Muscle layer of colon (tissue), 2 donors: ENCODE data around the gene HDAC9.
A peak's percentile ranks its signal among the peaks of the same experiment; 100 is the strongest.

Source experiments
- H3K27ac ChIP-seq: one replicate; pipeline ENCODE4 v1.7.0; 2013; ENCODE audit warnings: low read depth, mild to moderate bottlenecking, low read length, moderate library complexity
- H3K27me3 ChIP-seq, 2 donors: one replicate each; pipeline ENCODE4 v1.7.0; 2013; ENCODE audit warnings: low read length in 2 of 2, mild to moderate bottlenecking in 2 of 2; ENCODE audit not compliant: insufficient read depth in 2 of 2, control insufficient read depth in 1 of 2
- H3K36me3 ChIP-seq: one replicate; pipeline ENCODE4 v1.7.0; 2013; ENCODE audit warnings: mild to moderate bottlenecking, low read length; ENCODE audit not compliant: insufficient read depth
- H3K4me1 ChIP-seq: one replicate; pipeline ENCODE4 v1.7.0; 2013; ENCODE audit warnings: mild to moderate bottlenecking, low read length; ENCODE audit not compliant: insufficient read depth
- H3K4me3 ChIP-seq, 2 donors: one replicate each; pipeline ENCODE4 v1.7.0; 2013; ENCODE audit warnings: low read length in 2 of 2, low read depth in 1 of 2, mild to moderate bottlenecking in 1 of 2, moderate library complexity in 1 of 2
- H3K9ac ChIP-seq: one replicate; pipeline ENCODE4 v1.7.0; 2013; ENCODE audit warnings: low read length
- H3K9me3 ChIP-seq: one replicate; pipeline ENCODE4 v1.7.0; 2013; ENCODE audit warnings: mild to moderate bottlenecking, low read length
- donor health status: abdominal sarcoma.
- donor health status: Adenocarcinoma of cecum.

The HDAC9 gene

DNA sequence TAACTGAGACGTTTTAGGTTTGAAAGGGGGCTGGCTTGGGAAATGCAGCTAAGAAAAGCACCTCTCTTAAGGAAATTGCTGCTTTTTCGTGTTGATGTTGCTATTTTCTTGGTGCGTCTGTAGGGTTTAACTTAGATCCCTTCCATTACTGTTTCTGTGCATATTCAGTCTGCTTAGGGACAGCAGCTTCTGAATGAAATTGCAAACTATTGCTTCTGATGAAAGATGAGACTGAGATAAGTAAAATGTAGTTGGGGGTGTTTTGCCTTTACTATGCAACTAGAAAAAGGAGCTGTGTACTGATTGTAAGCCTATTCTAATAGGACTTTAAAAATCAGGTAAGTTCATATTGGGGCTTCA is 772 bp downstream of the HDAC9 start:
- no peaks in the 10 kb centered on the region for H3K36me3 ChIP-seq
- H3K27ac ChIP-seq, result no peak overlapping the region
- H3K9me3 ChIP-seq, result no peaks in the 10 kb centered on the region
- H3K9ac ChIP-seq, result no peak overlapping the region
- H3K4me3 ChIP-seq, result peak overlapping the region in 1 of 2 donors; percentile 71
- no peaks in the 10 kb centered on the region for H3K27me3 ChIP-seq
- H3K4me1 ChIP-seq, result peaks cover 21% of the 10 kb centered on the region

DNA sequence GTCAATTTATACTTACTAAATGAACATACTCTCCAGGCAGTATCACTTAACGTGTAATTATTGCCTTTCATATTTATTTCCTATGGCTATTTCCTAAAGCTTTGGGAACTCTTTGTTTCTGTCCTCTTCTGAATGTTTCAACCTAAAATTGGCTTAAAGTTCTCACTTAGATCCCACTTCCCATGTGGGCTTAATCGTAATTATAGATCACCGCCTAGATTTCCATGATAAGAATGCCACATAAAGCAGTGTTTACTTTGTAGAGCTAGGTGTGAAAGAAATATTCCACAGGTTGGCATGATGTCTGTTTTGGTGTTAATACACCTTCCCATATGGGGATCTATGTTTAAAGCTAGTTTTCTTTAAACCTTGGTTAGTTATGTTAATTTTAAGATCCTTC is 1.5 kb downstream of the HDAC9 start:
- Histone ChIP-seq H3K4me1 (peaks cover 21% of the 10 kb centered on the region), H3K27me3 (no peaks in the 10 kb centered on the region), H3K9ac (no peak overlapping the region), H3K36me3 (no peaks in the 10 kb centered on the region), H3K9me3 (no peaks in the 10 kb centered on the region), H3K4me3 (no peak overlapping the region), H3K27ac (no peak overlapping the region)

DNA sequence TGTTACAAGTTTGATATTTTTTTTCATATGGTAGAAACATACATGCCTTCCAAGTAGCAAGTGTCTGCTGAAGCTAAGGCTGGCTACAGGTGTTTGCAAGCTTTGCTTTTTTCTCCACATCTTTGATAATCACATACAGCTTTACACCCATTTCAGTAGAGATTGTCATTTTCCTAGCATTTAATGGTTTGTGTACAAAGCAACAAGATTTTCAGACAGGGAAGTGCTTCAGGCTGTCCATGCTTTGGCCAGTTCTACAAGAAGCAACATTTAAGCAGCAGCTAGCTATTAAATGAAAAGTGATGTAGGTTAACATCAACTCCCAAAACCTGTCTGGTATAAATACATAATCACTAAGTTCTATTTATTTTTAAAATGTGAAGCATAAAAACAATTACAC is 2.3 kb downstream of the HDAC9 start:
- no peaks in the 10 kb centered on the region for H3K9me3 ChIP-seq
- no peak overlapping the region for H3K27ac ChIP-seq
- H3K4me3 ChIP-seq, result no peak overlapping the region
- no peaks in the 10 kb centered on the region for H3K27me3 ChIP-seq
- H3K9ac ChIP-seq, result no peak overlapping the region
- no peaks in the 10 kb centered on the region for H3K36me3 ChIP-seq
- H3K4me1 ChIP-seq, result peaks cover 21% of the 10 kb centered on the region

DNA sequence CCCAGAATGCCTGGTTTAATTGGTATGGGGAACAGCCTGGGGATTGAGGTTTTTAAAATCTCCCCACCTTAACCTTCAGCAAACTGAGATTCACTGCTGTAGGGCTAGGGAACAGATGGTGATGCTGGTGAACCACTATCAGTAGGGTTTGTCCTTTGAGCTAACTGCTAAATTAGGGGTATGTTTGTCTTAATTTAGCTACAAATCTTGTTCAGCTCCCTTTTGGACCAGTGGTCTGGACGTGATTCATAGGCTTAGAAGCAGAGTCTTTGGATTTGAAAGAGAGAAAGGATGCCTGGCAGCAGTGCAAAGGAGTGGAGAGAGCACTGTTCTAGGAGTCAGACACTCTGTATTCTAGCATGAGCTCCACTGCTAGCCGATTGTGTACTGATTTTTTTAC is 2.8 kb downstream of the HDAC9 start:
- no peak overlapping the region for H3K9ac ChIP-seq
- no peaks in the 10 kb centered on the region for H3K36me3 ChIP-seq
- peaks cover 21% of the 10 kb centered on the region for H3K4me1 ChIP-seq
- no peaks in the 10 kb centered on the region for H3K27me3 ChIP-seq
- no peak overlapping the region for H3K4me3 ChIP-seq
- no peak overlapping the region for H3K27ac ChIP-seq
- no peaks in the 10 kb centered on the region for H3K9me3 ChIP-seq

DNA sequence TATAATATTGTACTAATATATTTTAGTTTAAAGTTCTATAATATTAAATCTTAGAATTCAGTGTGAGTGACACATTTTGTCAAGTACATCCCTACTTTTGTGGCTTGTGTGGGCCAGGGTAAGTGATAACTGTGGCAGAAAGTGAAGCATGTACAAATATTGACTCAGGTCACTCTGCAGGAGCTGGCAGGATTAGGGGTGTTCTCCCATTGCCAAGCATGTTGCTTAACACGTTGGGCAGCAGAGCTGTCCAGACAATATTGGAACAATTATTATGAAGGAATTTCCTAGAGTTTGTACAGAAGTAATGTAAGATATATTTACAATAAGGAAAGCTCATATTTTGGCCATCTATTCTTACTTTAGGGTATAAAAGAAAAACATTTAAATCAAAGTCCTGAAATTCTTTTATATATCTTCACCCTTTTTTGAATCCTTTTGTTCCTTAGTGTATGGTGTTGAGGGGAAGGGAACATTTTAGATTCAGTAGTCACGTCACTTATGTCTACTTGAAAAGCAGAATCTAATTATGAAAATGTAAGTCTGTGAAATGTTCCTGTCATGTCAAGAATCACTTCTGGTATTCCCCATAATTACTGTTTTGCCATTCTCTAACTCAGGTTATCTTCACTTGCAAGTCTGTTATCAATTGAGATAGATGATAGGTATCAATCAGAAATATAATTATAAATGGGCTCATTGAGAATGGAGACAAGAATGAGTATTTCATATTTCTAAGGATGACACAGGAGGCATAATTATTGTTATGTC is 4.0 kb downstream of the HDAC9 start:
- Histone ChIP-seq H3K4me3 (no peak overlapping the region), H3K27me3 (no peaks in the 10 kb centered on the region), H3K9ac (no peak overlapping the region), H3K27ac (no peak overlapping the region), H3K4me1 (peaks cover 17% of the 10 kb centered on the region), H3K36me3 (no peaks in the 10 kb centered on the region), H3K9me3 (no peaks in the 10 kb centered on the region)

DNA sequence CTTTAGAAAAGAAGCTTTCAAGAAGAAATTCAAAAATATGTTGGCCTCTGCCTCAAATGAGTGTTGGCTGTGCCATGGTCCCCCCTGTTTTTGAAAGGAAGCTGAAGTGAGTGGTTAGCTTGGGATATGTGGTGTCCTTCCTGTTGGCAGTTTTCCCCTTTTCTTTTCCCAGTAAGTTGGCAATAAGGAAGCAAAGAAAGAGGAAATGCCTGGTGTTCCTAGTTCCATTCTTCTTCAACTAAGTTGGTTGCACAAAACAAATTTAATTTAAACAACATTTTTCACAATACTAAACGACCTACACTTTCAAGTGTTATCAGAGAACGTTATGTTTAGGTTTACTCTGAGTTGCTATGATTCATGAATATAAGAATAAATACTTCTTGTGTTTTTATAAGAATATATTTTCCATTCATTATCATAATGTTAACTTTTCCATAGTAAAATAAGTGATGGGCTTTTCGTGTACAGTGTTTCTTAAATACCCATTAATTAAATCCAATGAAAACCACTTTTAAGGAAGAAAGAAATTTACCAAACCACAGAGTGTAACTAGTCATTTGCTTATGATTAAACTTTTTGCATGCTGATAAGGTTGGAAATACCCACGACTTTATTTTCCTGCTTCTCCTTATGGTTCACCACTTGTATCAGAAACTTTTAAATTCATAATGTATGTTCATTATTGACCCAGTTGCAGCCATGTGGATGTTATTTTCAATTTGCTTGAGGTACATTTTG is 7.7 kb downstream of the HDAC9 start:
- Histone ChIP-seq H3K27ac (no peak overlapping the region), H3K9ac (no peak overlapping the region), H3K4me1 (no peaks in the 10 kb centered on the region), H3K4me3 (no peak overlapping the region), H3K36me3 (no peaks in the 10 kb centered on the region), H3K27me3 (no peaks in the 10 kb centered on the region), H3K9me3 (no peaks in the 10 kb centered on the region)

DNA sequence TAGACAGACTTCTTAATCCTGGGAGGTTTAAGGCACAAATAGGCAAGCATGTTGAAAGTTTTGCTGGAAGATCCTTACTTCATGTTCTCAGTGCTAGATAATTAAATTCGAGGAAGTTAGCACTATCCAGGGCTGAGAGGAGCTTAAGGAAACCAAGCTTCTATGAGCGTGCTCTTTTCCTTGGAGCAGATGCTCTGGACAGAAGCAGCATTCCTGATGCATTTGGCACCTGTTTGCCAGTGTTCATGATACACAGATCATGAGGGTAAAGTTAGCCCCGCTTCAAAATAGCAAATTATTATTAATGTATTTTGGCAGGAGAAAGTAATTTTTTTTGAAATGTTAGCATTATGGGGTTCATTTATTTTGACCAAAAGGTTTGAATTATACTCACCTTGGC is 9.4 kb downstream of the HDAC9 start:
- Histone ChIP-seq H3K27ac (no peak overlapping the region), H3K9me3 (no peaks in the 10 kb centered on the region), H3K36me3 (no peaks in the 10 kb centered on the region), H3K4me1 (no peaks in the 10 kb centered on the region), H3K4me3 (no peak overlapping the region), H3K27me3 (no peaks in the 10 kb centered on the region), H3K9ac (no peak overlapping the region)

DNA sequence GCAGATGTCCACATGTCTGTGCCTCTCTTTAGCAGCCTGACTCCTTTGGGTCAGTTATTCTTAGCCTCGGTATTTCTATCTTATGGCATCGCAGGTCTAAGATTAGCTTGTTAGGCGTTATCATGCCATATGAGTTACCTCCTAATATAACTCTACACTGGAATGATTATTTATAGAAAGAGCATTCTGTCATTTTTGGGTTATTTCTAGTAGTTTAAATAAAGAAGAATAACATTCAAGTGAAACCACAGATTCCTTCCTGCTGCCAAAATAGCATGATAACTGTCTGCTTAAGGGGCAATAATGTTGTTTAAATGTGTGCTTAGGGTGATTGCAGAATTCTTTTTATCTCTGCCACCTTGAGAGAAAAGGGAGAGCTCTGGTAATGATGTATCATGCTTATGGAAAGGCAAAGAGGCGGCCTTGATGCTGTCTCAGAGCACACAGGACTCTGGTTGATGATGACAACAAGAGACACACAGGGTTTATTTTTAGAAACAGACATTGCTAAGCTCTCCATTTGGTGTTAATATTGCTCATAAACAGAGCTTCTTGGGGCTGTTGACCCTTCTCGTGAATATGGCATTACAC is 10.4 kb downstream of the HDAC9 start:
- Histone ChIP-seq H3K4me1 (no peaks in the 10 kb centered on the region), H3K9ac (no peak overlapping the region), H3K27ac (no peak overlapping the region), H3K4me3 (no peak overlapping the region), H3K36me3 (no peaks in the 10 kb centered on the region), H3K27me3 (no peaks in the 10 kb centered on the region), H3K9me3 (no peaks in the 10 kb centered on the region)

DNA sequence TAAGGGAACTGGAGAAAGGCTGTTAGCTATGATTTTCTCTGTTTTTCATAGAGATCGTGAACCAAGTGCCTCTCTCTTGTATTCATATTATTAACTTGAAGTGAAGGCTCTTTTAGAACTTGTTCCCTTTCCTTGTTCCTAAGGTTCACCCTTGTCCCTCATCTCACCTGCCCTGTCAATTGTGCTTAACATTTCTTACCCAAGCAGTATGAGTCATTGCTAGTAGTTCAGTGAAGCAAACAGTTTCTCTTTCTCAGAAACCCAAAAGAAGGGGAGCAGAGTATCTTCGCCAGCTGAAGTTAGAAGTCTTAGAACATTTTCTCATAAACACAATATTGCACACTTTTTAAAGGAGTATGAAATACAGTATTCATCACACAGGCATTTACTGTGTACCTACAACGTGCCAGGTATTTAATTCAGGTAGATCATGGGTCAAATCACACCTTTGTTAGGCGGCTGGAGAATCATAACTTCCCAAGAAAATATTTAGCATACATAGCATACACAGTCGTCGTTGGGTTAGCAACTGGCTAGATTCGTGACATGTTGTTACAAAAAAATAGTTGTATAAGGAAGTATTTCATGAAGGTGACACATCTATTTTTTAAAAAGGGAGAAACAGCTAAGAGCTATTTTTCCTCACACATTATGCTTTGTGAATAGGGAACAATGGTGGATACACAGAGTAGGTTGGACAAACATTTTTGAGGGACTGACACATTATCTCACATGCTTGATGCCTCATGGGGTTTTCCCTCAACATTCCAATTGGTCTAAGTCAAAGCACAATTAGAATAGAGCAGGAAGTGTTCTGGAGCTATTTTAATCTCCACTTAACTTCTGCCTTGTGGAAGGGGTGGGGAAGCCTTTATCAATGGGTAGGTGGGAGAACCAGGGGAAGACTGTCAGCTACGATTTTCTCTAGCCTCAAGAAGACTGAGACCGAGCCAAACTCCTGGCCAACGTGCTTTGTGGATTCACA is 13.2 kb downstream of the HDAC9 start:
- Histone ChIP-seq H3K9ac (no peak overlapping the region), H3K9me3 (no peaks in the 10 kb centered on the region), H3K4me3 (no peak overlapping the region), H3K36me3 (no peaks in the 10 kb centered on the region), H3K4me1 (no peaks in the 10 kb centered on the region), H3K27ac (no peak overlapping the region), H3K27me3 (no peaks in the 10 kb centered on the region)

DNA sequence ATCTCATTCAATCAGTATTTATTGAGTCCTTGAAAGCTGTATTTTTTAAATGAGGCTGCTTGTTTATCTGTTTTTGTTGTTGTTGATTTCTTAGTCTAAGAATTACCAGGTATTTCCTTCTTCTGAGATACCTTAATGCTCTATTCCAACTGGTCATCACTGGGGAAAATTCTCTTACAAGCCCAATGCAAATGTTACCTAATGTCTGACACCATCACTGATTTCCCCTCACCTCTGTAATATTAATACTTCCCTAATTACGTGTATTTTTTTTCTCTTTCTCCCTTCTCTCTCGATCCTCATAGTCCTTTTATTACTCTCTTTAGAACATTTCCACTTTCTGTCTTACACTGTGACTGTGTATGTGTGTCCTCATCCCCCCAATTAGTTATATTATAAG is 13.9 kb downstream of the HDAC9 start:
- Histone ChIP-seq H3K4me3 (no peak overlapping the region), H3K36me3 (no peaks in the 10 kb centered on the region), H3K4me1 (no peaks in the 10 kb centered on the region), H3K27me3 (no peaks in the 10 kb centered on the region), H3K9me3 (no peaks in the 10 kb centered on the region), H3K27ac (no peak overlapping the region), H3K9ac (no peak overlapping the region)
